ENCODE data around the gene INPP4A.

Gene INPP4A

GRCh38 chr2:98514879-98515249 is 70.2 kb downstream of the INPP4A start:
- DNase-seq (ENCODE audit: low spot score) = no peak

GRCh38 chr2:98515250-98515991 is 70.8 kb downstream of the INPP4A start:
- no peak for DNase-seq (ENCODE audit: low spot score)

- DNase-seq (ENCODE audit: low spot score) = no peak
Measured at GRCh38 chr2:98516571-98516970, 71.9 kb downstream of the INPP4A start.

GRCh38 chr2:98517636-98518035 is 73.0 kb downstream of the INPP4A start:
- no peak for DNase-seq (ENCODE audit: low spot score)

- no peak for DNase-seq (ENCODE audit: low spot score)
Measured at GRCh38 chr2:98518101-98518500, 73.4 kb downstream of the INPP4A start.

GRCh38 chr2:98519156-98519555 is 74.5 kb downstream of the INPP4A start:
- no peak for DNase-seq (ENCODE audit: low spot score)

- no peak for DNase-seq (ENCODE audit: low spot score)
Measured at GRCh38 chr2:98519851-98520250, 75.2 kb downstream of the INPP4A start.

GRCh38 chr2:98520806-98521205 is 76.1 kb downstream of the INPP4A start:
- DNase-seq (ENCODE audit: low spot score) = no peak

- DNase-seq (ENCODE audit: low spot score) = no peak
Measured at GRCh38 chr2:98521266-98521665, 76.6 kb downstream of the INPP4A start.

GRCh38 chr2:98522854-98523253 is 78.2 kb downstream of the INPP4A start:
- DNase-seq (ENCODE audit: low spot score) = no peak

GRCh38 chr2:98524168-98524567 is 79.5 kb downstream of the INPP4A start:
- no peak for DNase-seq (ENCODE audit: low spot score)

- no peak for DNase-seq (ENCODE audit: low spot score)
Measured at GRCh38 chr2:98528349-98528748, 83.7 kb downstream of the INPP4A start.

- DNase-seq (ENCODE audit: low spot score) = no peak
Measured at GRCh38 chr2:98530114-98530513, 85.5 kb downstream of the INPP4A start.

- no peak for DNase-seq (ENCODE audit: low spot score)
Measured at GRCh38 chr2:98532756-98533155, 88.1 kb downstream of the INPP4A start.

GRCh38 chr2:98533547-98533946 is 88.9 kb downstream of the INPP4A start:
- DNase-seq (ENCODE audit: low spot score) = no peak

- no peak for DNase-seq (ENCODE audit: low spot score)
Measured at GRCh38 chr2:98534761-98535160, 90.1 kb downstream of the INPP4A start.

GRCh38 chr2:98535971-98536677 is 91.5 kb downstream of the INPP4A start:
- DNase-seq (ENCODE audit: low spot score) = no peak

GRCh38 chr2:98537390-98538126 is 92.9 kb downstream of the INPP4A start:
- no peak for DNase-seq (ENCODE audit: low spot score)

- no peak for DNase-seq (ENCODE audit: low spot score)
Measured at GRCh38 chr2:98538280-98539041, 93.8 kb downstream of the INPP4A start.

- DNase-seq (ENCODE audit: low spot score) = no peak
Measured at GRCh38 chr2:98539056-98539735, 94.5 kb downstream of the INPP4A start.

- no peak for DNase-seq (ENCODE audit: low spot score)
Measured at GRCh38 chr2:98540536-98540935, 95.9 kb downstream of the INPP4A start.

- DNase-seq (ENCODE audit: low spot score) = no peak
Measured at GRCh38 chr2:98541489-98541888, 96.8 kb downstream of the INPP4A start.

All from ecto neural progenitor cell (in vitro differentiated cells).